Mesenchymal stem cell (in vitro differentiated cells and primary cell): ENCODE measurements around the gene SPAG6.
"Not testable (repeated sequence)": the region's sequence is repeated elsewhere in the genome, so short reads cannot be mapped to it uniquely, and the experiment has no call there.

Experiments
- DNase-seq: peaks from one replicate; pipeline ENCODE4 v3.0.0-alpha.2; 2013
- H2AFZ ChIP-seq: one replicate; pipeline ENCODE4 v1.6.1; 2013; ENCODE audit warnings: low read depth, mild to moderate bottlenecking, control low read depth, inconsistent platforms, low read length, moderate library complexity
- H2AK5ac ChIP-seq: 2 replicates; pipeline ENCODE4 v1.6.1; 2013; ENCODE audit warnings: low read length, moderate library complexity, mild to moderate bottlenecking, inconsistent platforms; ENCODE audit not compliant: severe bottlenecking
- H2BK120ac ChIP-seq: one replicate; pipeline ENCODE4 v1.6.1; 2013; ENCODE audit warnings: low read depth, mild to moderate bottlenecking, inconsistent platforms, low read length, moderate library complexity
- H2BK12ac ChIP-seq, 2 experiments: one replicate each; pipeline ENCODE4 v1.6.1; 2013; ENCODE audit warnings: inconsistent platforms in 2 of 2, low read length in 2 of 2, mild to moderate bottlenecking in 2 of 2, moderate library complexity in 2 of 2, control low read depth in 1 of 2
- H2BK15ac ChIP-seq: one replicate; pipeline ENCODE4 v1.6.1; 2013; ENCODE audit warnings: mild to moderate bottlenecking, low read depth, inconsistent platforms; ENCODE audit not compliant: poor library complexity, severe bottlenecking
- H2BK5ac ChIP-seq: 2 replicates; pipeline ENCODE4 v1.6.1; 2013; ENCODE audit warnings: low read depth, mild to moderate bottlenecking, low read length, control low read depth, inconsistent platforms; ENCODE audit not compliant: poor library complexity, severe bottlenecking
- H3K14ac ChIP-seq, 2 experiments: one replicate each; pipeline ENCODE4 v1.6.1; 2013; ENCODE audit warnings: inconsistent platforms in 2 of 2, low read length in 2 of 2, control low read depth in 1 of 2, mild to moderate bottlenecking in 1 of 2, moderate library complexity in 1 of 2
- H3K18ac ChIP-seq, 2 experiments: one replicate each; pipeline ENCODE4 v1.6.1; 2013; ENCODE audit warnings: inconsistent platforms in 2 of 2, low read length in 2 of 2, control low read depth in 1 of 2, low read depth in 1 of 2, mild to moderate bottlenecking in 1 of 2
- H3K23ac ChIP-seq, 2 experiments: one replicate each; pipeline ENCODE4 v1.6.1; 2013; ENCODE audit warnings: inconsistent platforms in 2 of 2, low read length in 2 of 2, mild to moderate bottlenecking in 2 of 2, moderate library complexity in 2 of 2, control low read depth in 1 of 2
- H3K27ac ChIP-seq: 2 replicates; pipeline ENCODE4 v1.5.1; 2013; ENCODE audit warnings: mild to moderate bottlenecking, moderate library complexity, low read length, control low read depth, inconsistent platforms; ENCODE audit not compliant: poor library complexity, severe bottlenecking
- H3K27me3 ChIP-seq, 2 experiments: 2 replicates each; pipeline versions ENCODE4 v1.6.1 to v1.7.0; 2013; ENCODE audit warnings: low read length in 2 of 2, mild to moderate bottlenecking in 2 of 2, moderate library complexity in 2 of 2, control low read depth in 1 of 2, inconsistent platforms in 1 of 2; ENCODE audit not compliant: control insufficient read depth in 1 of 2, insufficient read depth in 1 of 2
- H3K36me3 ChIP-seq, 2 experiments: 2 replicates each; pipeline versions ENCODE4 v1.6.1 to v1.7.0; 2013; ENCODE audit warnings: low read length in 2 of 2, control low read depth in 1 of 2, inconsistent platforms in 1 of 2, low read depth in 1 of 2, mild to moderate bottlenecking in 1 of 2; ENCODE audit not compliant: insufficient read depth in 2 of 2, control insufficient read depth in 1 of 2
- H3K4ac ChIP-seq, 2 experiments: one replicate each; pipeline ENCODE4 v1.6.1; 2013; ENCODE audit warnings: inconsistent platforms in 2 of 2, low read length in 2 of 2, mild to moderate bottlenecking in 2 of 2, moderate library complexity in 2 of 2, control low read depth in 1 of 2, low read depth in 1 of 2
- H3K4me1 ChIP-seq: 2 replicates; pipeline ENCODE4 v1.6.1; 2013; ENCODE audit warnings: low read depth, low read length, control low read depth; ENCODE audit not compliant: control insufficient read depth, insufficient read depth
- H3K4me2 ChIP-seq: 2 replicates; pipeline ENCODE4 v1.6.1; 2013; ENCODE audit warnings: low read length, mild to moderate bottlenecking, inconsistent platforms; ENCODE audit not compliant: poor library complexity, severe bottlenecking
- H3K4me3 ChIP-seq, 2 experiments: 2 replicates each; pipeline versions ENCODE4 v1.5.1 to v1.7.0; 2013; ENCODE audit warnings: low read length in 2 of 2, mild to moderate bottlenecking in 2 of 2, control low read depth in 1 of 2, low read depth in 1 of 2; ENCODE audit not compliant: insufficient read depth in 1 of 2
- H3K79me1 ChIP-seq: replicated peaks from 2 replicates; pipeline ENCODE4 v1.6.1; 2013; ENCODE audit warnings: mild to moderate bottlenecking, control low read depth, low read length, inconsistent platforms; ENCODE audit not compliant: poor library complexity, severe bottlenecking
- H3K9ac ChIP-seq: 2 replicates; pipeline ENCODE4 v1.7.0; 2013; ENCODE audit warnings: mild to moderate bottlenecking, low read length, moderate library complexity
- H3K9me3 ChIP-seq: 2 replicates; pipeline ENCODE4 v1.7.0; 2013; ENCODE audit warnings: mild to moderate bottlenecking, low read length; ENCODE audit not compliant: control insufficient read depth
- H4K8ac ChIP-seq: one replicate; pipeline ENCODE4 v1.6.1; 2013; ENCODE audit warnings: inconsistent platforms, mild to moderate bottlenecking, low read length, moderate library complexity
- H4K91ac ChIP-seq: one replicate; pipeline ENCODE4 v1.6.1; 2013; ENCODE audit warnings: mild to moderate bottlenecking, low read length, inconsistent platforms
- WGBS: methylation state at CpG from one replicate; pipeline ENCODE4 v1.1.7; 2013; ENCODE audit warnings: mixed read lengths; 5-methylcytosine and 5-hydroxymethylcytosine counted together

SPAG6 gene

GRCh38 chr10:22386503-22386902 is 41.2 kb downstream of the SPAG6 start:
- Histone ChIP-seq H4K91ac (no peak overlapping the region), H3K9me3 (no peaks in the 10 kb centered on the region), H4K8ac (no peak overlapping the region), H3K23ac (no peak overlapping the region), H3K27ac (no peak overlapping the region), H2AK5ac (no peak overlapping the region), H3K4me1 (no peaks in the 10 kb centered on the region), H2AFZ (no peak overlapping the region), H2BK120ac (no peak overlapping the region), H3K14ac (no peak overlapping the region), H3K79me1 (no peaks in the 10 kb centered on the region), H3K4me2 (no peak overlapping the region), H3K36me3 (no peaks in the 10 kb centered on the region), H2BK15ac (no peak overlapping the region), H3K4me3 (no peak overlapping the region), H3K18ac (no peak overlapping the region), H2BK5ac (no peak overlapping the region), H3K9ac (no peak overlapping the region), H2BK12ac (no peak overlapping the region), H3K27me3 (no peaks in the 10 kb centered on the region), H3K4ac (no peak overlapping the region)
- 45% methylated on average over 1 of the region's 1 CpG for WGBS
- peak; percentile 1 for DNase-seq

- Histone ChIP-seq H3K4me3 (no peak overlapping the region), H2BK15ac (no peak overlapping the region), H3K4me1 (no peaks in the 10 kb centered on the region), H3K14ac (no peak overlapping the region), H3K36me3 (no peaks in the 10 kb centered on the region), H3K79me1 (no peaks in the 10 kb centered on the region), H2BK12ac (no peak overlapping the region), H3K27me3 (no peaks in the 10 kb centered on the region), H4K8ac (no peak overlapping the region), H3K4ac (no peak overlapping the region), H3K18ac (no peak overlapping the region), H3K9ac (no peak overlapping the region), H3K4me2 (no peak overlapping the region), H3K27ac (no peak overlapping the region), H3K9me3 (no peaks in the 10 kb centered on the region), H2AK5ac (no peak overlapping the region), H4K91ac (no peak overlapping the region), H2AFZ (no peak overlapping the region), H2BK120ac (no peak overlapping the region), H2BK5ac (no peak overlapping the region), H3K23ac (no peak overlapping the region)
- DNase-seq = no peak
- WGBS = 86% methylated on average over 2 of the region's 6 CpGs
Observed at GRCh38 chr10:22389856-22390589, 44.7 kb downstream of the SPAG6 start.

DNA sequence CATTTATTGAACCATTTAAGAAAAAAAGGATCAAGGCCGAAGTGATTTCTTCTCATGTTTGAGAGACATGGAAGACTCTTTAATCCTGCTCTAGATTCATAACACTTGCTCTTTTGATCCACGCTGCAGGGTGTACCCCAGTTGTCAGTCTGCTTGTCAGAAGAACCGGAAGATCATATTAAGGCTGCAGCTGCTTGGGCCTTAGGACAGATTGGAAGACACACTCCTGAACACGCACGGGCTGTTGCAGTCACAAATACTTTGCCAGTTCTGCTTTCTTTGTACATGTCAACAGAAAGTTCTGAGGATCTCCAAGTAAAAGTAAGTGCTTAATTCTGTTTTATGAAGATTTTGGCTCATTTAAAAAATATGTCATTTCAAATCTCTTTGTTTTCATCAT is 46.3 kb downstream of the SPAG6 start:
- H3K36me3 ChIP-seq = no peaks in the 10 kb centered on the region
- H4K91ac ChIP-seq = no peak overlapping the region

GRCh38 chr10:22396195-22396594 is 50.9 kb downstream of the SPAG6 start:
- H3K27me3 ChIP-seq, H3K36me3 ChIP-seq, H3K4me3 ChIP-seq, H2BK5ac ChIP-seq, H2AFZ ChIP-seq, H2AK5ac ChIP-seq, H3K18ac ChIP-seq, H4K8ac ChIP-seq, H2BK120ac ChIP-seq, H3K4me1 ChIP-seq, H2BK15ac ChIP-seq, H3K23ac ChIP-seq, H3K14ac ChIP-seq, H3K79me1 ChIP-seq, H3K27ac ChIP-seq, H4K91ac ChIP-seq, H3K4ac ChIP-seq, DNase-seq, H3K4me2 ChIP-seq, H2BK12ac ChIP-seq, H3K9ac ChIP-seq, H3K9me3 ChIP-seq: not testable (repeated sequence)
- WGBS = 100% methylated on average over 1 of the region's 2 CpGs

More for the DNA sequence above, 46.3 kb downstream of the SPAG6 start:
- Histone ChIP-seq H2BK120ac (no peak overlapping the region), H2BK15ac (no peak overlapping the region), H4K8ac (no peak overlapping the region), H2AFZ (no peak overlapping the region), H3K4ac (no peak overlapping the region), H3K23ac (no peak overlapping the region), H3K4me2 (no peak overlapping the region), H3K79me1 (no peaks in the 10 kb centered on the region), H3K9ac (no peak overlapping the region), H3K27me3 (no peaks in the 10 kb centered on the region), H3K18ac (no peak overlapping the region), H3K14ac (no peak overlapping the region), H2AK5ac (no peak overlapping the region), H3K9me3 (no peaks in the 10 kb centered on the region), H2BK5ac (no peak overlapping the region), H3K4me3 (no peak overlapping the region), H2BK12ac (no peak overlapping the region), H3K4me1 (no peaks in the 10 kb centered on the region), H3K27ac (no peak overlapping the region)
- no peak for DNase-seq
- 89% methylated on average over 5 of the region's 5 CpGs for WGBS
